DMS 273 (cell line): Measurements from ENCODE around the gene ARL6IP5.
A peak's percentile ranks its signal among the peaks of the same experiment; 100 is the strongest.

Experiments used
- DNase-seq: peaks from one replicate; lab custom pipeline; 2025; ENCODE audit not compliant: unreplicated experiment; lab: John Stamatoyannopoulos, UW

Gene ARL6IP5

DNA sequence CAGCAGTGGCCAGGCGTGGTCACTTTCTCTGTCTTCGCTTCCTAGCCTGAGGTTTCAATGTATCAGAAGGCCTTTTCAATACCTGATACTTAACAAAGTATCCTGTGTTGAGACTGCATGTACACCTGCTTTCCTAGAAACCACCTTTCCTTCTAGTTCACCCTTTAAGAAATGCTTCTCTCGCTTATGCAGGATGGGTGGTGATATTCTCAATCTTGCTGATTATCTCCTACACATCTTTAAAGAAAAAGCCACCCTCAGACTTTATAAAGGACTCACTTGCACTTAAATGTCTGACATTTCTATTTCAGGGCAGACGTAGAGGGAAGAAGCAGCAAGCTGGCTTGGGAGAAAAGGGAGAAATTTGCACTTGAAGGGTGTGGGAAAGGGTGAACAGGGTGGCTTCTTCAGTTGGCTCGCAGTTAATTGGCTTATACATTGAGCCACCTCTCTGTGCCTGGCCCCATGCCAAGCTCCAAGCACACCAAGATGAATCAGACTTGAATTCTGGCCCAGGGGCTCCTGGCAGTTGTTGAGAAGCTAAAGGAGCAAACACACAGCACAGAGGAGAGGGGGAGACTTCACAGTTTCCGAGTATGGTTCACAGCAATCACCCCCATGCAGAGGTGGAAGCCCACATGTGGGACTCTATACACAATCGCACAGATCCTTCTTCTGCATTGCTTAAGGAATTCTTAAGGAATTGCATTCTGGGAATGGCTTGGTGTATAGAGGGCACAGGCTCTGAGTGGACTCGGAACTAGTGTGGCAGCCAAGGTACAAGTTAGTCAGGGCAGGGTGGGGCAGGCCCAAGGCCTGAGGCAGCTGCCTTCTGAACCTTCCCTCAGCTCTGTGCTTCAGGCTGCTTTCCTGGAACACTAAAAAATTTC is 1.3 kb downstream of the ARL6IP5 start:
- peak; percentile 86 for DNase-seq

DNA sequence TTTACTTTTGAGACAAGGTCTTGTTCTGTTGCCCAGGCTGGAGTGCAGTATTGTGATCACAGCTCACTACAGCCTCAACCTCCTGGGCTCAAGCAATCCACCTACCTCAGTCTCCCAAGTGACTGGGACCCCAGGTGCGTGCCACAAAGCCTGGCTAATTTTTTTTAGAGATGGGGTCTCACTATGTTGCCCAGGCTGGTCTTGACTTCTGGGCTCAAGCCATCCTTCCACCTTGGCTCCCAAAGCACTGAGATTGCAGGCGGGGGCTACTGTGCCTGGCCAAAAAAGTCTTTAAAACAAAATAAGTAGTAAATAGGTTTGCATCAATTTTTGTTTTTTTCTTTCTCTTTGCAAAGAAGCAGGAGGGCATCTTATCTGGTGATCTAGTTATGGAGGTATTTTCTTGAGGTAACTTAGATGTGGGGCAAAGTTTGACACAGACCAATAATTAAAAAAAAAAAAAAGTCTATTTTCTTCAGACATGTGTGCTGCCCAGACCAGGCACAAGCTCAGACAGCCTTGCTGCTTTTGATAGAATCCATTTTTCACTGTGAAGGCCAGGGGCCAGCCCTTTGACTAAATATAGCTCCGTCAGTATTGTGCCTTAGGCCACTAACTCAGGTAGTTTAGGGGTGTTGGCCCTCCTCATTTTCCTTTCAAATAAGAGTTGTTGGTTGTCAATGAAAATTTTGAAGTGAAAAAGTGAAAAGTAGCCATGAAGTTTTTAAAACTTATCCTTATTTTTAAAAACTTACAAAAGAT is 2.5 kb downstream of the ARL6IP5 start:
- DNase-seq, result no peak

- DNase-seq, result no peak
Measured at GRCh38 chr3:69088063-69088462, 3.3 kb downstream of the ARL6IP5 start.

GRCh38 chr3:69090021-69090420 is 5.3 kb downstream of the ARL6IP5 start:
- no peak for DNase-seq

GRCh38 chr3:69091389-69092029 is 6.8 kb downstream of the ARL6IP5 start:
- DNase-seq, result no peak

DNA sequence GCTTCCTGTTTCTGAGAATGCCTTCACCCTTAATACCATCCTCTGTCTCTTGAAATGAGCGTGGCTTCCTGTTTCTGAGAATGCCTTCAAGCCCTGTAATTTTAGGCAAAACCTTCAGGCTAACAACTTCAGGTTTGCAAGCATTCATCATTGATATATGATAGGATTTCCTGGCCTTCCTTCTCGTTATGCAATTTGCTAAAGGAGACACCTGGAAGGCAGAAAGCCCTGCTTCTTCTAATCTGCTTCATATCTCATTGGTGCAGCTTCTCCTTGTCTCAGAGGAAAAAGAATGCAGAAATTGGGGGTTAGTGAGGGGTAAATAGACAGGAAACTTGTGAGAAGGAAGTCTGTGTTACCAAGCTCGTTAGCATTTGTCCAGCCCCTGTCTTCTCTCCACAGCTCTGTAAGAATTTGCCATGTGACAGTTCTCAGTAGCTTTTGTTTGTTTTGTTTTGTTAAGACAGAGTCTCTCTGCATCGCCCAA is 7.3 kb downstream of the ARL6IP5 start:
- no peak for DNase-seq

GRCh38 chr3:69094467-69095205 is 9.9 kb downstream of the ARL6IP5 start:
- DNase-seq, result no peak

DNA sequence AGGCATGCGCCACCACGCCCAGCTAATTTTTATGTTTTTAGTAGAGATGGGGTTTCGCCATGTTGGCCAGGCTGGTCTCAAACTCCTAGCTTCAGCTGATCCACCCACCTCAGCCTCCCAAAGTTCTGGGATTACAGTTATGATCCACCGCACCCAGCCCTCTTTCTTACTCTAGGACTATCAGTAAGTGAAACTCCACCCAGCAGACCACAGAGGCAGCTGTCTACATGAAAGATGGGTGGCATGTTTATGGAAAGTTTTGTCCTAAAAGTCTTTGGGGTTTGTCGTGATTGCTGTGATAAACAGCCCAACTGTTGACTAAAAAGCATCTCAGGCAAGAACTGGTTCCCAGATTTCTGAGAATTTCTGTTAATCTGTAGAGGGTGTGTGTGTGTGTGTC is 10.9 kb downstream of the ARL6IP5 start:
- DNase-seq, result no peak

DNA sequence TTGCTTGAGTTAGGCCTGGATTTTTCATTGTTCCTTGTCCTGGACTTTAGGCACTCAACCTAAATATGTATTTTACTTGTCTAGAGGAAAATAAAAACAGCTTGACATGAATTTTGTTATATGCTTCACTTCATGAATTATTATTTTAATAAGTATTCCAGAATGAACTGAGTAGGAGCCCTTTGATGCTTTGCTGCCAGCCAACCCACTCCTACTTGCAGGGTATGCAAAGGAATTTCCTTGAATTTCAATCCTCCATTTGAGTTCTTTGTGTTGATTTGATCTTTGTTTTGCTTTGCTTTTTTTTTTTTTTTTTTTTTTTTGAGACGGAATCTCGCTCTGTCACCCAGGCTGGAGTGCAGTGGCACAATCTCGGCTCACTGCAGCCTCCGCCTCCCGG is 11.6 kb downstream of the ARL6IP5 start:
- no peak for DNase-seq

DNA sequence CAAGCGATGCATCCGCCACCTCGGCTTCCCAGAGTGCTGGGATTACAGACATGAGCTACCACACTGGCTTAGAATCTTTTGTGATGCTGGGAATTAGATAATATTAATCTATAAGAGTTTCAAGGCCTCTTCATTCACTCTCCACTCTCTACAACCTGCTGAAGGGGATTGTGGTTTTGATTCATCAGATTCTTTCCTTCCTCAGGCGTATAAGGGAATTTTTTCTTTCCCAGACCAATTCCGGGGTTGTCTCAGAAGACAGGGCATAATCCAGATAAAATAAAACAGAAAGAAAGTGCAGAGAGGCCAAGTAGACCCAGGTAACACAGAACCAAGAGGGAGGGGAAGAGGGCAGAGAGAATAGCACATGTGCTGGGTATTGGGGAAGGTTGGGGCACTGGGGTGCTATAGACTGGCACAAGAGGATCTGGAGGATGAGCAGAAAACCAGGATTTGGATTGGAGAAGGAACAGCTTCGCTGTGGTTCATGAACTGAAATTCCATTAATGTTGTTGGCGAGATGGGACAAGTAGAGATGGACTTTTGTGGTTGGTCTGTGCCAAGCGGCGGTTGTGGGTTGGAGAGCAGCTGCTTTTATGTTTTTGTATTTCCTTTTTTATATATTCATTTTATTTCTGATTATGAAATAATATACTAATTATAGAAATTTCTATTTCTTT is 12.8 kb downstream of the ARL6IP5 start:
- DNase-seq, result no peak

DNA sequence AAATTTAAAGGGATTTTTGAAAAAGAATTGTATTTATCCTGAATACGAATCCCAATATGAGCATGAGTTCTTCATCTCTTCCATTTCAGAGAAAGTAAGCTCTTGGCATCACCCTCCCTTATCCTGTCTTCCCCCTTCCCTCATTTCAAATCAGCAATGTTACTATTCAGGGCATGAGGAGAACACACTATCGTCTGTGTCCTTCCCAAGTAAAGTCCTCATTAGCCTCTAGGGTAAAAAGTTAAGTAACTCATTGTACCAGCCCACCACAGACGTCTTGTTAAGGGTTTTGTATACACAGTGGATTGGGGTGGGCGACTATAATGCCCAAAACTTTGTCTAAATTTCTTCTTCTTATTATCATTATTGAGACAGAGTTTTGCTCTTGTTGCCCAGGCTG is 14.8 kb downstream of the ARL6IP5 start:
- no peak for DNase-seq

GRCh38 chr3:69102384-69102783 is 17.6 kb downstream of the ARL6IP5 start:
- no peak for DNase-seq

DNA sequence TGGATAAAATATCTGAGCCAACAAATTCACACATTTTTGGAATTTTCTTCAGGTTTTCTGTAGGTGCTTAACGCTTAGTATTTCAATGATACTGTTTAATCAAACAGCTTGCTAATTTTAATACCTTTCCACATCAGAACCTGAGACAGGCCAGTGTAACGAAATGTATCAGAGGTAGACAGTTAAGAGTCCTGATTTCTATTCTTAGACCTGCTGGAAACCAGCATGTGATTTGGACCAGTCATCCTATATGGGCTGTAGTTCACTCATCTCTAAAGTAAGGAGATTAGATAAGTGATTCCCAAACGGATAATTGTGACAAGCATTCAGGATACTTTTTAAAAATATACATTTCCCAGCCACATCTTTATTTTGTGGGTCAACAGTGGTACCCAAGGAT is 18.4 kb downstream of the ARL6IP5 start:
- DNase-seq, result no peak

DNA sequence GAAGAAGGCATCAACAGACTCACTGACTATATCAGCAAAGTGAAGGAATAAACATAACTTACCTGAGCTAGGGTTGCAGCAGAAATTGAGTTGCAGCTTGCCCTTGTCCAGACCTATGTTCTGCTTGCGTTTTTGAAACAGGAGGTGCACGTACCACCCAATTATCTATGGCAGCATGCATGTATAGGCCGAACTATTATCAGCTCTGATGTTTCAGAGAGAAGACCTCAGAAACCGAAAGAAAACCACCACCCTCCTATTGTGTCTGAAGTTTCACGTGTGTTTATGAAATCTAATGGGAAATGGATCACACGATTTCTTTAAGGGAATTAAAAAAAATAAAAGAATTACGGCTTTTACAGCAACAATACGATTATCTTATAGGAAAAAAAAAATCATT is 19.8 kb downstream of the ARL6IP5 start:
- DNase-seq, result no peak

DNA sequence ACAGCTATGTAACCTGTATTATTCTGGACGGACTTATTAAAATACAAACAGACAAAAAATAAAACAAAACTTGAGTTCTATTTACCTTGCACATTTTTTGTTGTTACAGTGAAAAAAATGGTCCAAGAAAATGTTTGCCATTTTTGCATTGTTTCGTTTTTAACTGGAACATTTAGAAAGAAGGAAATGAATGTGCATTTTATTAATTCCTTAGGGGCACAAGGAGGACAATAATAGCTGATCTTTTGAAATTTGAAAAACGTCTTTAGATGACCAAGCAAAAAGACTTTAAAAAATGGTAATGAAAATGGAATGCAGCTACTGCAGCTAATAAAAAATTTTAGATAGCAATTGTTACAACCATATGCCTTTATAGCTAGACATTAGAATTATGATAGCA is 20.6 kb downstream of the ARL6IP5 start:
- no peak for DNase-seq

- DNase-seq, result no peak
Measured at GRCh38 chr3:69107841-69108240, 23.1 kb downstream of the ARL6IP5 start.

DNA sequence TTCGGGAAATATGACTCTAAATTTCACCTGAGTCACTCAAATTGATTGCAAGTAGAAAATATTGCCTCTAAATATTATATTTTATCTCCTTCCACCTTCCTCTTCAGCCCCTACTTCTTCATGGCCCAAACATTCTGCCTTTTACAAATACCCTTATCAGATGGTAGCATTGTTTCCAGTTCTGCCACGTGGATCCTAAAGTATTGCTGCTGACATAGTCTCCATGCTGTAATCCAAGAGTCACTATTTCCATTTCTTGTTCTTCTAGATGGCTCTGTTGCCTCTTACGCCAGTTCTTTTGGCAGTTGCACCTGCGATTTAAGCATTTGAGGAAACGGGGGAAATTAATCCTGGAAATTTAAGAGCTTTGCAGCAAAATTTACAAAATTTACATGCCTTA is 24.1 kb downstream of the ARL6IP5 start:
- no peak for DNase-seq

DNA sequence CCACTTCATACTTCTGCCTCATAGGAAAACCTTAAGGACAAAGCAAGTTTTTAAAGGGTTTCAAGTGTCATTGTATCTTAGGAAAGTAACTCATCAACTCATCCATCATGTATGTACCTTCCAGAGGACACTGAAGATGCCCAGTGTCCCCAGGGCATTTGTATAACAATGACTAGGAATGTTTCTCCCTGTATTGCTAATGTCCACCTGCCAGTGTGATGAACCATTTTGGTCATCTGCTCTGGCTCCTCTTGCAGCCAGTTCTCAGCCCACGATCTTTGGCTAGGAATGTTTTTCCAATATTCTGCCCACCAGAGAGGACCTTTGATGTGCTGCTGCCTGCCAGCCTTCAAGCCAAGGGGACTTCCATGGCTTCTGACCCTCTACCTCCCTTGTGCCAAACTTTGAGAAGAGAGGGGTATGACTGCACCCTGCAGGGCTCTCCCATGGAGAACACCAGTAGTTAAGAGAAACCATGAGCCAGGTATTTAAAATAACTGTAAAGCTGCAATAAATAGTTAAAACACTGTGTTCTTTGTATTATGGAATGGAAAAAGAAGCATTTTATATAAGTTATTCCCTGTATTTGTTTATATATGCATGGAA is 26.3 kb downstream of the ARL6IP5 start:
- no peak for DNase-seq

DNA sequence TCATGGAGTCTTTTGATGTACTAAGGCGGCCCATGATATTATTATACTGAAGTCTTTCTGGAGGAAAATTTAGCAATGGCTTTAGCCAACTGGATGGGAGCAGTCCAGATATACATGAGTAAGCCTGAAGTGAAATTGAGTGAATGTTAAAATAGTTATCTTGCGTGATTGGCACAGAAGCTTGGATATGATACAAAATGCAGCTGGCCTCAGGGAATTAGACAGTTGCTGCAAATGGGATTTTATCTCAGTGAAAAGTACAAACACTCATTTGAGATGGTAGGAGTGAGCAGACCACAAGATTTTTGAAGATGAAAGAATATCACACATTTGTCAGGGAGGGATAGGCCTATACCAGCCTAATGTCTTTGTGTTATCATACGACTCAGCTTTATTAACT is 28.8 kb downstream of the ARL6IP5 start:
- no peak for DNase-seq

DNA sequence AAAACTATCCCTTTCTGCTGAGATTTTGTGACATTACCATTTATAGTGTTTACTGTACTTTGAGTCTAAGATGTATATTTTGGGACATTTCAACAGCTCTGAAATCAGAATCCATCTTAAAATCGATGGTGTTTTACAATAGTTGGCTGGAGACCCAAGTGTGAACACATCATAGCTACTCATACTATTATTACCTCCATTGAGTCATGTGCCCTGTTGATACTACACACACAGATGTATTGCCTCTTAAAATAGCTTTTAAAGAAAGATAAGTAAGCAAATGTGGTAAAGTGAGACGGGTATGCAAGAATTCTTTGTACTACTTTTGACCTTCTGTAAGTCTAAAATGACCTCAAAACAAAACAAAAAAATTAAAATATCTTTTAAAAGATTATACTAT is 31.0 kb downstream of the ARL6IP5 start:
- no peak for DNase-seq
